Measurements from ENCODE around the gene NDUFB6.

NDUFB6 gene

DNA sequence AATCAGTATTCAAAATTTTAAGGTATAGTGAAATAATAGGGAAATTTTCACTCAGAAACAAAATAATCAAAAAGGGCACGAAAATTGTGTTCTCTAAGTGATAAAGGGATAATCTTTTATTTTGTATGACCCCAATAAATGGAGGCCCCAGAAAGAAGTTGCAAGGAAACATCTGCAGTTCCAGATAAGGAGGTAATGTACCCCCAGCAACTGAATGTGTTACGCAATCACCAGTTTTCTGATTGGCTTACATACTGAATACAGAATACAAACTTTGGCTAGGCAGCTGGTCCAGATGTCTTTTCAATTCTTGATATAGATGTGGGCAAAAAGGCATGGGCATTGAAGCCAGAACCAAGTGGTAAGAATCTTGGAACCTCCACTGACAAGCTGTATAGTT is 18.9 kb downstream of the NDUFB6 start:
- Histone ChIP-seq H3K27me3 (ENCODE audit: insufficient read depth, poor library complexity, severe bottlenecking) (no peaks in the 10 kb centered on the region), H3K4me3 (replicated peaks; ENCODE audit: insufficient read depth, low read length) (no peak overlapping the region), H3K27ac (replicated peaks) (no peak overlapping the region)
- peak in 1 of 2 experiments; percentile 11 for DNase-seq (ENCODE audit: low read depth in 1 of 2, low spot score in 1 of 2)
- TF ChIP-seq, protein P1, sequence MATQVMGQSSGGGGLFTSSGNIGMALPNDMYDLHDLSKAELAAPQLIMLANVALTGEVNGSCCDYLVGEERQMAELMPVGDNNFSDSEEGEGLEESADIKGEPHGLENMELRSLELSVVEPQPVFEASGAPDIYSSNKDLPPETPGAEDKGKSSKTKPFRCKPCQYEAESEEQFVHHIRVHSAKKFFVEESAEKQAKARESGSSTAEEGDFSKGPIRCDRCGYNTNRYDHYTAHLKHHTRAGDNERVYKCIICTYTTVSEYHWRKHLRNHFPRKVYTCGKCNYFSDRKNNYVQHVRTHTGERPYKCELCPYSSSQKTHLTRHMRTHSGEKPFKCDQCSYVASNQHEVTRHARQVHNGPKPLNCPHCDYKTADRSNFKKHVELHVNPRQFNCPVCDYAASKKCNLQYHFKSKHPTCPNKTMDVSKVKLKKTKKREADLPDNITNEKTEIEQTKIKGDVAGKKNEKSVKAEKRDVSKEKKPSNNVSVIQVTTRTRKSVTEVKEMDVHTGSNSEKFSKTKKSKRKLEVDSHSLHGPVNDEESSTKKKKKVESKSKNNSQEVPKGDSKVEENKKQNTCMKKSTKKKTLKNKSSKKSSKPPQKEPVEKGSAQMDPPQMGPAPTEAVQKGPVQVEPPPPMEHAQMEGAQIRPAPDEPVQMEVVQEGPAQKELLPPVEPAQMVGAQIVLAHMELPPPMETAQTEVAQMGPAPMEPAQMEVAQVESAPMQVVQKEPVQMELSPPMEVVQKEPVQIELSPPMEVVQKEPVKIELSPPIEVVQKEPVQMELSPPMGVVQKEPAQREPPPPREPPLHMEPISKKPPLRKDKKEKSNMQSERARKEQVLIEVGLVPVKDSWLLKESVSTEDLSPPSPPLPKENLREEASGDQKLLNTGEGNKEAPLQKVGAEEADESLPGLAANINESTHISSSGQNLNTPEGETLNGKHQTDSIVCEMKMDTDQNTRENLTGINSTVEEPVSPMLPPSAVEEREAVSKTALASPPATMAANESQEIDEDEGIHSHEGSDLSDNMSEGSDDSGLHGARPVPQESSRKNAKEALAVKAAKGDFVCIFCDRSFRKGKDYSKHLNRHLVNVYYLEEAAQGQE (IDR thresholded peaks at IDR 0.05; ENCODE audit: insufficient replicate concordance, low read depth) = no peak
- TF ChIP-seq POLR2AphosphoS5 (IDR thresholded peaks at IDR 0.05; ENCODE audit: low read depth) (no peak), GABPA (IDR thresholded peaks at IDR 0.05; ENCODE audit: low read depth) (no peak)
- TF ChIP-seq, protein P2, sequence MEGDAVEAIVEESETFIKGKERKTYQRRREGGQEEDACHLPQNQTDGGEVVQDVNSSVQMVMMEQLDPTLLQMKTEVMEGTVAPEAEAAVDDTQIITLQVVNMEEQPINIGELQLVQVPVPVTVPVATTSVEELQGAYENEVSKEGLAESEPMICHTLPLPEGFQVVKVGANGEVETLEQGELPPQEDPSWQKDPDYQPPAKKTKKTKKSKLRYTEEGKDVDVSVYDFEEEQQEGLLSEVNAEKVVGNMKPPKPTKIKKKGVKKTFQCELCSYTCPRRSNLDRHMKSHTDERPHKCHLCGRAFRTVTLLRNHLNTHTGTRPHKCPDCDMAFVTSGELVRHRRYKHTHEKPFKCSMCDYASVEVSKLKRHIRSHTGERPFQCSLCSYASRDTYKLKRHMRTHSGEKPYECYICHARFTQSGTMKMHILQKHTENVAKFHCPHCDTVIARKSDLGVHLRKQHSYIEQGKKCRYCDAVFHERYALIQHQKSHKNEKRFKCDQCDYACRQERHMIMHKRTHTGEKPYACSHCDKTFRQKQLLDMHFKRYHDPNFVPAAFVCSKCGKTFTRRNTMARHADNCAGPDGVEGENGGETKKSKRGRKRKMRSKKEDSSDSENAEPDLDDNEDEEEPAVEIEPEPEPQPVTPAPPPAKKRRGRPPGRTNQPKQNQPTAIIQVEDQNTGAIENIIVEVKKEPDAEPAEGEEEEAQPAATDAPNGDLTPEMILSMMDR (IDR thresholded peaks at IDR 0.05; ENCODE audit: insufficient read depth, low read length) = no peak

DNA sequence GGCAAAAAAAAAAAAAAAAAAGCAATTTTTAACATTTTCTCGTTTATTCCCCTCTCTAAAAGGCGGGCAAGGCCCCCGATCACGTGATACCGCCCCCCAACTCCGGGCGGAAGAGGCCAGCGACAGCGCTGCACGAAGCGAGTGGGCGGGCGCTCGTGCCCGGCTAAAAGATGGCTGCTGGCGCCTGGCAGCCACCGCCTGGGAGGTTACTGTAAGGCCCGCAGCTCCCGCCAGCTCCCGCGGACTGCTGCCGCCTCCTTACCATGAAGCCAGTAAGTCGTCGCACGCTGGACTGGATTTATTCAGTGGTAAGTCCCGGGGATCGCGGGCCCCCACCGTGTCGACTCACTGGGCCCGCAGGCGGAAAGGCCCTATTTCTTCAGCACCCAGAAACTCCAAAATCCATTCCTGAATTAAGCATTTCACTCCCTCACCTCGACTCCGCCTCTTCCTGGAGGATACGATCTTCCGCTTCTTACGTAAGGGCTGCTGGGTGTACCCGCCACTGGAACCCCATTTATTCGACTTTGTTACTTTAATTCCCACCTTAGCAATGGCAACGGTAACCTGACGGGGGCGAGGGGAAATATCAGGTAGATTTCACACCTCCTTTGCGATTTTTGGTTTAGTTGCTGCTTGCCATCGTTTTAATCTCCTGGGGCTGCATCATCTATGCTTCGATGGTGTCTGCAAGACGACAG is 20.6 kb downstream of the NDUFB6 start, which contains the start of the genes SMIM27 and TOPORS:
TSS of gene SMIM27 (plus strand) at position 156 of the 701 bp plus-strand sequence. CDS start at position 264, 108 bp downstream.
TSS of gene TOPORS (minus strand) at position 415 of the 701 bp plus-strand sequence. CDS start at position 265, 150 bp downstream.
- Histone ChIP-seq H3K27ac (replicated peaks) (peak within 1 kb of the TSS; percentile 92), H3K27me3 (ENCODE audit: insufficient read depth, poor library complexity, severe bottlenecking) (no peaks in the 10 kb centered on the region), H3K4me3 (replicated peaks; ENCODE audit: insufficient read depth, low read length) (peak within 1 kb of the TSS; percentile 78)
- peak; percentile 70 for TF ChIP-seq GABPA (IDR thresholded peaks at IDR 0.05; ENCODE audit: low read depth)
- TF ChIP-seq, protein P2 (IDR thresholded peaks at IDR 0.05; ENCODE audit: insufficient read depth, low read length) = no peak
- peak; percentile 72 for TF ChIP-seq POLR2AphosphoS5 (IDR thresholded peaks at IDR 0.05; ENCODE audit: low read depth)
- TF ChIP-seq, protein P1 (IDR thresholded peaks at IDR 0.05; ENCODE audit: insufficient replicate concordance, low read depth) = peak; percentile 82
- DNase-seq (ENCODE audit: low read depth in 1 of 2, low spot score in 1 of 2) = peak; percentile 88 to 89

DNA sequence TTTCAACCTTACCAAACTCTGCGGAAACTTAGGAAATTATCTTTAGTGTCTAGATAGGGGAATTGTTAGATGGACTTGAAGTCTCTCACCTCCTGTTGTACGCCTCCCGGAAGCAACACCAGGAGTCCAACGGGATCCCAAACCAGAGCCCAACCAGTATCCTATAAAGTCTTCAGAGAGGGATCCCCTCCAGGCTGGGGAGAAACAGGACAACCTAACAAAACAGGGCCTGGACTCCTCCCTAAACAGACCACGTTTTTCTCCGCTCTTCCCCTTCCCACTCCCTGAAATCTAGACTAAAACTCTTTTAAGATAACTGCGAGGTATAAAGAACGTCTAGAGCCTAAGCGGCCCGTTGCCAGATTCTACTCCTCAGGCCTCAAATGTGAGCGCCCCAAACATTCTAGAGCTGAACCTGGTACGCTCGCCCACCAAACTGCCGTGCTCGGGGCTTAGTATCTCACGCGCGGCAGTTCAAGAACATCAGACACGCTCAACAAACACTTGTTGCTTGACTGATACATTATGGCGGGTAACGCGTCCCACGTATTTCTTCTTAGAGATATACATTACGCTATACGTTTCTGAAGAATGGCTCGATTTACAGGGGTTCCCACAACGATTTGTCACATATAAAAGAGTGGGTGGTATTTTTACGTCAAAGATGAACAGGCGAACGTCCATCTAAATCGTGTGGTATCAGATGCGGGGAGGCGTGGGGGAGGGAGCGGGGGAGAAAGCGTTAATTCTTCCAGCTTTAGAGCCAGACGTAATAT is 21.5 kb downstream of the NDUFB6 start:
- TF ChIP-seq, protein P1 (IDR thresholded peaks at IDR 0.05; ENCODE audit: insufficient replicate concordance, low read depth) = no peak
- no peak for TF ChIP-seq GABPA (IDR thresholded peaks at IDR 0.05; ENCODE audit: low read depth)
- TF ChIP-seq, protein P2 (IDR thresholded peaks at IDR 0.05; ENCODE audit: insufficient read depth, low read length) = no peak
- no peak for TF ChIP-seq SPI1 (IDR thresholded peaks at IDR 0.05; ENCODE audit: borderline replicate concordance, low read depth)
- TF ChIP-seq POLR2AphosphoS5 (IDR thresholded peaks at IDR 0.05; ENCODE audit: low read depth) = no peak
- H3K4me3 ChIP-seq (replicated peaks; ENCODE audit: insufficient read depth, low read length) = peak overlapping the region; percentile 78
- H3K27me3 ChIP-seq (ENCODE audit: insufficient read depth, poor library complexity, severe bottlenecking) = no peaks in the 10 kb centered on the region
- DNase-seq (ENCODE audit: low read depth in 1 of 2, low spot score in 1 of 2) = peak; percentile 32 to 47
- H3K27ac ChIP-seq (replicated peaks) = peak overlapping the region; percentile 92

All from HL-60 (cell line).